CD14-positive monocyte (primary cell): ENCODE measurements around the gene FHOD3. TPM values are rescaled to one million over a fixed set of nuclear protein-coding genes. Genes with fewer than 3 reads are reported as not detected.

Experiments used
- DNase-seq, 3 donors: peaks; one replicate each; pipeline ENCODE4 v3.0.0-alpha.2; 2011 to 2022
- H2AFZ ChIP-seq: 2 replicates; pipeline ENCODE4 v1.6.0; 2012; ENCODE audit warnings: mild to moderate bottlenecking, low read depth, low read length, inconsistent platforms; ENCODE audit not compliant: insufficient read depth, poor library complexity, severe bottlenecking
- H3K27ac ChIP-seq, 2 donors: 1 replicate in 1 of 2; 2 replicates in 1 of 2; pipeline ENCODE4 v1.5.1; 2012 to 2013; ENCODE audit warnings: low read length in 2 of 2, control low read depth in 1 of 2, inconsistent platforms in 1 of 2, low read depth in 1 of 2, mild to moderate bottlenecking in 1 of 2
- H3K27me3 ChIP-seq, 2 donors: one replicate each; pipeline versions ENCODE4 v1.6.0 to v1.6.1; 2011 to 2013; ENCODE audit warnings: low read length in 2 of 2; ENCODE audit not compliant: control insufficient read depth in 2 of 2, insufficient read depth in 2 of 2
- H3K36me3 ChIP-seq, 2 donors: replicated peaks in 1 of 2; 1 replicate in 1 of 2; 2 replicates in 1 of 2; pipeline versions ENCODE4 v1.5.1 to v1.6.1; 2012 to 2013; ENCODE audit warnings: low read length in 2 of 2, control low read depth in 1 of 2, inconsistent platforms in 1 of 2, mild to moderate bottlenecking in 1 of 2; ENCODE audit not compliant: insufficient read depth in 2 of 2, control insufficient read depth in 1 of 2
- H3K4me1 ChIP-seq, 2 donors: 1 replicate in 1 of 2; 2 replicates in 1 of 2; pipeline versions ENCODE4 v1.5.1 to v1.6.1; 2012 to 2013; ENCODE audit warnings: low read length in 2 of 2, control low read depth in 1 of 2, inconsistent platforms in 1 of 2, mild to moderate bottlenecking in 1 of 2, moderate library complexity in 1 of 2; ENCODE audit not compliant: insufficient read depth in 2 of 2, control insufficient read depth in 1 of 2
- H3K4me2 ChIP-seq: replicated peaks from 2 replicates; pipeline ENCODE3; 2012; ENCODE audit warnings: low read length, moderate library complexity, mild to moderate bottlenecking; ENCODE audit not compliant: poor library complexity, severe bottlenecking; ENCODE audit errors: extremely low read depth
- H3K4me3 ChIP-seq, 3 experiments: fragments of 200-600 bp in 1 of 3; sonication (generic) in 1 of 3; replicated peaks in 1 of 3; 1 replicate in 2 of 3; 2 replicates in 1 of 3; pipeline ENCODE4 v1.5.1; 2011 to 2013; ENCODE audit warnings: low read length in 3 of 3, mild to moderate bottlenecking in 3 of 3, control low read depth in 2 of 3, low read depth in 2 of 3, inconsistent platforms in 1 of 3, moderate library complexity in 1 of 3
- H3K79me2 ChIP-seq: 2 replicates; pipeline ENCODE4 v1.6.0; 2012; ENCODE audit warnings: mild to moderate bottlenecking, control low read depth, inconsistent platforms, low read length, moderate library complexity; ENCODE audit not compliant: insufficient read depth
- H3K9ac ChIP-seq: 2 replicates; pipeline ENCODE4 v1.6.0; 2017; ENCODE audit warnings: low read length, mild to moderate bottlenecking; ENCODE audit not compliant: insufficient read depth, poor library complexity, severe bottlenecking
- H3K9me3 ChIP-seq, 2 donors: replicated peaks in 1 of 2; 1 replicate in 1 of 2; 2 replicates in 1 of 2; pipeline versions ENCODE4 v1.5.1 to v1.6.1; 2012 to 2013; ENCODE audit warnings: low read length in 2 of 2, control low read depth in 1 of 2; ENCODE audit not compliant: control insufficient read depth in 1 of 2, insufficient read depth in 1 of 2
- H4K20me1 ChIP-seq: 2 replicates; pipeline ENCODE4 v1.6.0; 2012; ENCODE audit warnings: mild to moderate bottlenecking, low read length, control low read depth, moderate library complexity; ENCODE audit not compliant: insufficient read depth
- H3K27ac Mint-ChIP-seq, 7 donors: one replicate each; pipeline ENCODE4 v1.8.0; 2020; ENCODE audit warnings: mild to moderate bottlenecking in 7 of 7, mixed read lengths in 7 of 7, moderate library complexity in 6 of 7, inconsistent platforms in 2 of 7
- H3K27me3 Mint-ChIP-seq, 3 donors: one replicate each; pipeline ENCODE4 v1.8.0; 2021 to 2022; ENCODE audit warnings: low read depth in 3 of 3, mild to moderate bottlenecking in 3 of 3, mixed read lengths in 3 of 3, moderate library complexity in 3 of 3, inconsistent platforms in 1 of 3
- H3K36me3 Mint-ChIP-seq, 2 donors: one replicate each; pipeline ENCODE4 v1.8.0; 2020; ENCODE audit warnings: mixed read lengths in 2 of 2, inconsistent platforms in 1 of 2, mild to moderate bottlenecking in 1 of 2
- H3K4me1 Mint-ChIP-seq: one replicate; pipeline ENCODE4 v1.8.0; 2020; ENCODE audit warnings: mild to moderate bottlenecking, mixed read lengths
- H3K4me3 Mint-ChIP-seq, 2 donors: one replicate each; pipeline ENCODE4 v1.8.0; 2020; ENCODE audit warnings: mild to moderate bottlenecking in 2 of 2, mixed read lengths in 2 of 2, moderate library complexity in 1 of 2
- H3K9me3 Mint-ChIP-seq, 7 donors: one replicate each; pipeline ENCODE4 v1.8.0; 2020 to 2022; ENCODE audit warnings: mixed read lengths in 7 of 7, mild to moderate bottlenecking in 6 of 7, moderate library complexity in 6 of 7, inconsistent platforms in 2 of 7
- CTCF ChIP-seq: fragments of 200-600 bp; IDR thresholded peaks from one replicate; pipeline ENCODE4 v1.8.0; 2022; ENCODE audit warnings: antibody characterized with exemption, mild to moderate bottlenecking
- WGBS: methylation state at CpG from one replicate; pipeline ENCODE4 v1.1.5; 2013; ENCODE audit warnings: missing lambda C conversion rate; ENCODE audit not compliant: insufficient coverage; 5-methylcytosine and 5-hydroxymethylcytosine counted together
- intact Hi-C, 2 donors: fragments of 100-400 bp; cut with micrococcal nuclease; formaldehyde crosslinking; loops; one replicate each; pipeline versions ENCODE4 v1.15.0 to v1.15.1; 2023
- polyA plus RNA-seq, 3 donors: library from polyadenylated mRNA; depleted of rRNA in 1 of 3; unstranded in 2 of 3; stranded (reverse) in 1 of 3; fragments of 300-500 nt in 2 of 3; fragments of >200 nt in 1 of 3; fragmentation: Illumina TruSeq in 2 of 3; gene quantifications; 1 replicate in 2 of 3; 2 replicates in 1 of 3; pipeline ENCODE4 v1.2.3, GENCODE V29; 2012 to 2021

FHOD3 gene
- polyA plus RNA-seq, 3 donors = not detected

- no peak for TF ChIP-seq CTCF
- H3K4me1 Mint-ChIP-seq = no peaks in the 10 kb centered on the region
- H3K27ac Mint-ChIP-seq = no peak overlapping the region
- Histone ChIP-seq H3K9me3 (no peaks in the 10 kb centered on the region), H4K20me1 (no peaks in the 10 kb centered on the region), H3K27me3 (no peaks in the 10 kb centered on the region), H3K79me2 (no peaks in the 10 kb centered on the region), H3K4me3 (no peak overlapping the region), H3K36me3 (no peaks in the 10 kb centered on the region), H3K4me2 (no peak overlapping the region), H3K27ac (no peak overlapping the region), H2AFZ (no peak overlapping the region), H3K4me1 (no peaks in the 10 kb centered on the region), H3K9ac (no peak overlapping the region)
- H3K27me3 Mint-ChIP-seq = peaks cover 3 to 7% (median 5%) of the 10 kb centered on the region in 3 donors
- 87% methylated on average over 6 of the region's 7 CpGs for WGBS
- peaks cover 0 to 8% (median 3%) of the 10 kb centered on the region in 7 donors for H3K9me3 Mint-ChIP-seq
- no peak overlapping the region for H3K4me3 Mint-ChIP-seq
- H3K36me3 Mint-ChIP-seq = no peaks in the 10 kb centered on the region
- no peak for DNase-seq
- intact Hi-C loops = no loop called here
These were observed 91.5 kb downstream of the FHOD3 start for GRCh38 chr18:36389027-36389426.

GRCh38 chr18:36389811-36390581, 92.5 kb downstream of the FHOD3 start:
- Histone ChIP-seq H3K27ac (no peak overlapping the region), H3K79me2 (no peaks in the 10 kb centered on the region), H3K9me3 (no peaks in the 10 kb centered on the region), H3K4me1 (no peaks in the 10 kb centered on the region), H3K36me3 (no peaks in the 10 kb centered on the region), H3K4me2 (no peak overlapping the region), H3K4me3 (no peak overlapping the region), H3K27me3 (no peaks in the 10 kb centered on the region), H2AFZ (no peak overlapping the region), H4K20me1 (no peaks in the 10 kb centered on the region), H3K9ac (no peak overlapping the region)
- Mint-ChIP-seq H3K36me3 (no peaks in the 10 kb centered on the region), H3K27ac (no peak overlapping the region), H3K27me3 (peaks cover 3 to 6% (median 6%) of the 10 kb centered on the region in 3 donors), H3K4me3 (no peak overlapping the region), H3K4me1 (no peaks in the 10 kb centered on the region), H3K9me3 (peaks cover under 1 to 9% (median 7%) of the 10 kb centered on the region in 7 donors)
- 79% methylated on average over 4 of the region's 5 CpGs for WGBS
- intact Hi-C loops = no loop called here
- TF ChIP-seq CTCF = no peak
- no peak for DNase-seq
